HUES64 (cell line): Measurements from ENCODE around the gene TMEM123.

Experiments
- H3K27ac ChIP-seq: 2 replicates; pipeline ENCODE4 v1.7.0; 2013; ENCODE audit warnings: low read depth, low read length, inconsistent platforms
- H3K27me3 ChIP-seq: 2 replicates; pipeline ENCODE4 v1.6.1; 2013; ENCODE audit warnings: mild to moderate bottlenecking, low read length; ENCODE audit not compliant: insufficient read depth
- H3K36me3 ChIP-seq: 2 replicates; pipeline ENCODE4 v1.6.1; 2013; ENCODE audit warnings: mild to moderate bottlenecking, low read length; ENCODE audit not compliant: insufficient read depth
- H3K4me1 ChIP-seq: 2 replicates; pipeline ENCODE4 v1.6.1; 2013; ENCODE audit warnings: mild to moderate bottlenecking, low read length, moderate library complexity; ENCODE audit not compliant: insufficient read depth
- H3K4me3 ChIP-seq: 2 replicates; pipeline ENCODE4 v1.5.1; 2013; ENCODE audit warnings: mild to moderate bottlenecking, low read length, moderate library complexity
- H3K9ac ChIP-seq: 2 replicates; pipeline ENCODE4 v1.6.1; 2013; ENCODE audit warnings: mild to moderate bottlenecking, low read depth, low read length
- H3K9me3 ChIP-seq: 2 replicates; pipeline ENCODE4 v1.6.1; 2013; ENCODE audit warnings: low read depth, low read length; ENCODE audit not compliant: insufficient read depth
- WGBS: fragments of 150-250, 120-280 bp; methylation state at CpG from one replicate; pipeline ENCODE4 v1.1.7; 2013; ENCODE audit warnings: missing lambda C conversion rate; 5-methylcytosine and 5-hydroxymethylcytosine counted together

The TMEM123 gene

GRCh38 chr11:102470251-102470650, 17.7 kb upstream of the TMEM123 start:
- Histone ChIP-seq H3K4me3 (no peak overlapping the region), H3K27me3 (no peaks in the 10 kb centered on the region), H3K9ac (no peak overlapping the region), H3K4me1 (no peaks in the 10 kb centered on the region), H3K27ac (no peak overlapping the region), H3K9me3 (no peaks in the 10 kb centered on the region), H3K36me3 (no peaks in the 10 kb centered on the region)
- 91% methylated on average over 1 of the region's 3 CpGs for WGBS

GRCh38 chr11:102469196-102469821, 16.7 kb upstream of the TMEM123 start:
- no peak overlapping the region for H3K4me3 ChIP-seq
- H3K9me3 ChIP-seq = no peaks in the 10 kb centered on the region
- no peaks in the 10 kb centered on the region for H3K27me3 ChIP-seq
- no peaks in the 10 kb centered on the region for H3K36me3 ChIP-seq
- WGBS = 95% methylated on average over 8 of the region's 8 CpGs
- H3K9ac ChIP-seq = no peak overlapping the region
- H3K27ac ChIP-seq = no peak overlapping the region
- no peaks in the 10 kb centered on the region for H3K4me1 ChIP-seq

- no peaks in the 10 kb centered on the region for H3K36me3 ChIP-seq
- WGBS = 98% methylated on average over 6 of the region's 6 CpGs
- no peaks in the 10 kb centered on the region for H3K4me1 ChIP-seq
- no peak overlapping the region for H3K9ac ChIP-seq
- H3K9me3 ChIP-seq = no peaks in the 10 kb centered on the region
- H3K4me3 ChIP-seq = no peak overlapping the region
- no peaks in the 10 kb centered on the region for H3K27me3 ChIP-seq
- no peak overlapping the region for H3K27ac ChIP-seq
Measured at GRCh38 chr11:102468616-102469195, 16.1 kb upstream of the TMEM123 start.

- Histone ChIP-seq H3K9ac (no peak overlapping the region), H3K27me3 (no peaks in the 10 kb centered on the region), H3K4me3 (no peak overlapping the region), H3K9me3 (no peaks in the 10 kb centered on the region), H3K36me3 (no peaks in the 10 kb centered on the region), H3K4me1 (no peaks in the 10 kb centered on the region), H3K27ac (no peak overlapping the region)
- 96% methylated on average over 6 of the region's 6 CpGs for WGBS
Measured at GRCh38 chr11:102467853-102468580, 15.5 kb upstream of the TMEM123 start.

- 93% methylated on average over 4 of the region's 4 CpGs for WGBS
- H3K36me3 ChIP-seq = no peaks in the 10 kb centered on the region
- no peaks in the 10 kb centered on the region for H3K27me3 ChIP-seq
- H3K4me1 ChIP-seq = no peaks in the 10 kb centered on the region
- no peak overlapping the region for H3K27ac ChIP-seq
- no peaks in the 10 kb centered on the region for H3K9me3 ChIP-seq
- no peak overlapping the region for H3K9ac ChIP-seq
- H3K4me3 ChIP-seq = no peak overlapping the region
Measured at GRCh38 chr11:102467080-102467708, 14.6 kb upstream of the TMEM123 start.

- Histone ChIP-seq H3K4me1 (no peaks in the 10 kb centered on the region), H3K4me3 (no peak overlapping the region), H3K36me3 (no peaks in the 10 kb centered on the region), H3K27ac (no peak overlapping the region), H3K9me3 (no peaks in the 10 kb centered on the region), H3K9ac (no peak overlapping the region), H3K27me3 (no peaks in the 10 kb centered on the region)
- WGBS = 100% methylated on average over 1 of the region's 1 CpG
Measured at GRCh38 chr11:102465696-102466095, 13.1 kb upstream of the TMEM123 start.

- Histone ChIP-seq H3K9ac (no peak overlapping the region), H3K27me3 (no peaks in the 10 kb centered on the region), H3K27ac (no peak overlapping the region), H3K4me3 (no peak overlapping the region), H3K4me1 (no peaks in the 10 kb centered on the region), H3K9me3 (no peaks in the 10 kb centered on the region), H3K36me3 (no peaks in the 10 kb centered on the region)
- no CpG with 5 or more reads among the region's 3 CpGs for WGBS
Measured at GRCh38 chr11:102464859-102465500, 12.4 kb upstream of the TMEM123 start.

GRCh38 chr11:102464037-102464436, 11.5 kb upstream of the TMEM123 start:
- H3K36me3 ChIP-seq = no peaks in the 10 kb centered on the region
- no peaks in the 10 kb centered on the region for H3K27me3 ChIP-seq
- H3K4me3 ChIP-seq = no peak overlapping the region
- no peak overlapping the region for H3K9ac ChIP-seq
- H3K9me3 ChIP-seq = no peaks in the 10 kb centered on the region
- 94% methylated on average over 9 of the region's 9 CpGs for WGBS
- H3K27ac ChIP-seq = no peak overlapping the region
- no peaks in the 10 kb centered on the region for H3K4me1 ChIP-seq

GRCh38 chr11:102462610-102463009, 10.0 kb upstream of the TMEM123 start:
- H3K36me3 ChIP-seq = no peaks in the 10 kb centered on the region
- WGBS = 95% methylated on average over 4 of the region's 4 CpGs
- H3K4me3 ChIP-seq = no peak overlapping the region
- H3K9me3 ChIP-seq = no peaks in the 10 kb centered on the region
- H3K27ac ChIP-seq = no peak overlapping the region
- H3K27me3 ChIP-seq = no peaks in the 10 kb centered on the region
- H3K9ac ChIP-seq = no peak overlapping the region
- H3K4me1 ChIP-seq = 0 out of 2 replicates have a peak, but pooled peaks cover 4% of the 10 kb centered on the region

GRCh38 chr11:102459393-102459792, 6.8 kb upstream of the TMEM123 start:
- Histone ChIP-seq H3K9me3 (no peaks in the 10 kb centered on the region), H3K27ac (no peak overlapping the region), H3K9ac (no peak overlapping the region), H3K4me3 (no peak overlapping the region), H3K27me3 (peaks cover 18% of the 10 kb centered on the region), H3K36me3 (no peaks in the 10 kb centered on the region), H3K4me1 (peaks cover 12% of the 10 kb centered on the region)

- Histone ChIP-seq H3K4me1 (peaks cover 20% of the 10 kb centered on the region), H3K4me3 (no peak overlapping the region), H3K36me3 (no peaks in the 10 kb centered on the region), H3K9ac (no peak overlapping the region), H3K27ac (no peak overlapping the region), H3K27me3 (peaks cover 22% of the 10 kb centered on the region), H3K9me3 (no peaks in the 10 kb centered on the region)
- WGBS = 94% methylated on average over 3 of the region's 3 CpGs
Measured at GRCh38 chr11:102458548-102458947, 6.0 kb upstream of the TMEM123 start.
